Neuronal stem cell (in vitro differentiated cells): ENCODE measurements around the gene GABBR1.

Experiments used
- DNase-seq: peaks from one replicate; pipeline ENCODE4 v3.0.0-alpha.2; 2013; ENCODE audit warnings: low spot score
- H2AFZ ChIP-seq: one replicate; pipeline ENCODE4 v1.6.1; 2013; ENCODE audit warnings: mild to moderate bottlenecking, low read length, inconsistent platforms
- H2AK5ac ChIP-seq: 2 replicates; pipeline ENCODE4 v1.6.1; 2013; ENCODE audit warnings: low read depth, mild to moderate bottlenecking, inconsistent platforms, low read length, moderate library complexity, mixed read lengths
- H2BK120ac ChIP-seq: 2 replicates; pipeline ENCODE4 v1.6.1; 2013; ENCODE audit warnings: low read depth, mild to moderate bottlenecking, inconsistent platforms, low read length, moderate library complexity, mixed read lengths
- H2BK12ac ChIP-seq: one replicate; pipeline ENCODE4 v1.6.1; 2013; ENCODE audit warnings: low read length, inconsistent platforms
- H2BK15ac ChIP-seq: 2 replicates; pipeline ENCODE4 v1.6.1; 2013; ENCODE audit warnings: mild to moderate bottlenecking, low read length, inconsistent platforms, mixed read lengths
- H2BK5ac ChIP-seq: one replicate; pipeline ENCODE4 v1.6.1; 2013; ENCODE audit warnings: inconsistent platforms, mild to moderate bottlenecking, low read length, moderate library complexity
- H3K14ac ChIP-seq: one replicate; pipeline ENCODE4 v1.6.1; 2013; ENCODE audit warnings: low read length, inconsistent platforms
- H3K18ac ChIP-seq: 2 replicates; pipeline ENCODE4 v1.6.1; 2013; ENCODE audit warnings: low read length, inconsistent platforms
- H3K23ac ChIP-seq: 2 replicates; pipeline ENCODE4 v1.6.1; 2013; ENCODE audit warnings: low read depth, mild to moderate bottlenecking, mixed read lengths, low read length, inconsistent platforms; ENCODE audit not compliant: poor library complexity
- H3K27ac ChIP-seq: replicated peaks from 3 replicates; pipeline ENCODE4 v1.5.1; 2013; ENCODE audit warnings: low read length, inconsistent platforms
- H3K27me3 ChIP-seq, 3 experiments: 2 replicates each; pipeline ENCODE4 v1.6.1; 2013; ENCODE audit warnings: low read length in 3 of 3, mild to moderate bottlenecking in 2 of 3, inconsistent platforms in 1 of 3, low read depth in 1 of 3, mixed read lengths in 1 of 3, moderate library complexity in 1 of 3; ENCODE audit not compliant: control insufficient read depth in 3 of 3, insufficient read depth in 3 of 3
- H3K36me3 ChIP-seq, 2 donors: replicated peaks in 1 of 2; 2 replicates each; pipeline ENCODE4 v1.6.1; 2013; ENCODE audit warnings: low read length in 2 of 2; ENCODE audit not compliant: control insufficient read depth in 2 of 2, insufficient read depth in 2 of 2
- H3K4ac ChIP-seq: 2 replicates; pipeline ENCODE4 v1.6.1; 2013; ENCODE audit warnings: inconsistent platforms, mild to moderate bottlenecking, low read length, moderate library complexity
- H3K4me1 ChIP-seq, 2 donors: 1 replicate in 1 of 2; 2 replicates in 1 of 2; pipeline ENCODE4 v1.6.1; 2013; ENCODE audit warnings: low read length in 2 of 2, low read depth in 1 of 2; ENCODE audit not compliant: control insufficient read depth in 2 of 2, insufficient read depth in 1 of 2
- H3K4me2 ChIP-seq: one replicate; pipeline ENCODE4 v1.6.1; 2013; ENCODE audit warnings: mild to moderate bottlenecking, low read length, inconsistent platforms; ENCODE audit not compliant: insufficient read depth, poor library complexity, severe bottlenecking
- H3K4me3 ChIP-seq, 2 donors: 2 replicates each; pipeline ENCODE4 v1.5.1; 2013; ENCODE audit warnings: low read length in 2 of 2, mild to moderate bottlenecking in 2 of 2, inconsistent platforms in 1 of 2, moderate library complexity in 1 of 2
- H3K79me1 ChIP-seq: one replicate; pipeline ENCODE4 v1.6.1; 2013; ENCODE audit warnings: low read depth, mild to moderate bottlenecking, inconsistent platforms, low read length, moderate library complexity
- H3K9ac ChIP-seq: one replicate; pipeline ENCODE4 v1.6.1; 2013; ENCODE audit warnings: mild to moderate bottlenecking, low read depth, low read length, inconsistent platforms; ENCODE audit not compliant: poor library complexity
- H3K9me3 ChIP-seq, 2 donors: replicated peaks in 1 of 2; 2 replicates each; pipeline versions ENCODE3 to v1.6.1; 2013; ENCODE audit warnings: low read length in 2 of 2, mild to moderate bottlenecking in 2 of 2, inconsistent platforms in 1 of 2, low read depth in 1 of 2, mixed read lengths in 1 of 2, moderate library complexity in 1 of 2; ENCODE audit not compliant: control insufficient read depth in 2 of 2, insufficient read depth in 1 of 2
- H4K8ac ChIP-seq: one replicate; pipeline ENCODE4 v1.6.1; 2013; ENCODE audit warnings: low read depth, mild to moderate bottlenecking, inconsistent platforms, low read length, moderate library complexity
- H4K91ac ChIP-seq: one replicate; pipeline ENCODE4 v1.6.1; 2013; ENCODE audit warnings: low read length, low read depth, mild to moderate bottlenecking, inconsistent platforms; ENCODE audit not compliant: poor library complexity
- WGBS, 2 donors: extraction: QIAGEN DNeasy Blood & Tissue Kit; methylation state at CpG; one replicate each; pipeline ENCODE4 v1.1.7; 2013; ENCODE audit warnings: missing lambda C conversion rate in 2 of 2, mixed read lengths in 1 of 2; ENCODE audit not compliant: insufficient read length in 2 of 2, insufficient replicate concordance in 1 of 2; ENCODE audit errors: extremely low coverage in 2 of 2; 5-methylcytosine and 5-hydroxymethylcytosine counted together

The GABBR1 gene

DNA sequence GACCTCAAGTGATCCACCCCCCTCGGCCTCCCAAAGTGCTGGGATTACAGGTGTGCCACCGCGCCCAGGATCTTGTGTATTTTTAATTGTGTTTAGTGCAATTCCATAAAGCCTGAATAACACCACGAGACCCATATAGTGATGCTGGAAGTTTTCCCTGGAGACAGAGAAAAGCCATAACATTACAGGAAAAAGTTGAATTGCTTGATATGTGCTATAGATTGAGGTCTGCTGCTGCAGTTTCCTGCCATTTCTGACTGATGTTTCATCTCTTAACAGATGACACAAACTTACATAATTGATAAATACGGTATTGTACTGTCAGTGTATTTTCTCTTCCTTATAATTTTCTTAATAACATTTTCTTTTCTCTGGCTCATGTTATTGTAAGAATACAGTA is 66.1 kb downstream of the GABBR1 start:
- Histone ChIP-seq H3K27ac (no peak overlapping the region), H3K9ac (no peak overlapping the region), H3K4me2 (no peak overlapping the region), H4K8ac (no peak overlapping the region), H3K18ac (no peak overlapping the region), H3K9me3 (no peaks in the 10 kb centered on the region), H2BK12ac (no peak overlapping the region), H3K36me3 (no peaks in the 10 kb centered on the region), H3K27me3 (peaks cover 0 to 15% (median 0%) of the 10 kb centered on the region in 3 experiments), H2BK15ac (no peak overlapping the region), H2AFZ (no peak overlapping the region), H2AK5ac (no peak overlapping the region), H3K14ac (no peak overlapping the region), H3K23ac (no peak overlapping the region), H4K91ac (no peak overlapping the region), H3K79me1 (no peaks in the 10 kb centered on the region), H3K4ac (no peak overlapping the region), H3K4me1 (no peaks in the 10 kb centered on the region), H3K4me3 (no peak overlapping the region), H2BK5ac (no peak overlapping the region), H2BK120ac (no peak overlapping the region)
- no peak for DNase-seq
- no CpG with 5 or more reads among the region's 5 CpGs for WGBS, 2 donors

DNA sequence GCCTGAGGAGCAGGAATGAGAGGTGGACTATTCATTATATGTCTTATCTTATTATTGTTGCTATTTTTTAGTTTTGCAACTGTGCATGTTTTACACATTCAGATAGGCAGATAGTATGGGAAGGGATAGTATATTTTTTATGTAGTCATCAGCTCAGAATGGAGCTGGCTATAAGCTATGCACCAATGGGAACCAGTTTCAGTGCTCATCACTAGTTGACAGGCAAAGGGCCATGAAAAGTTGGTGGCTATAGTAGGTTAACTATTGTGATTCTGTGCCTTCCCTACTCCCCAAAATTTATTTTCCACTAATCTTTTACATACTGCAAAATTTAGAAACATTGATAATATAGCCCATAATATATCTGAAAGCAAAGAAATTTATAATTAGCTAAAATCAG is 68.1 kb downstream of the GABBR1 start:
- H3K4me1 ChIP-seq: no peaks in the 10 kb centered on the region
- no peak overlapping the region for H3K4me2 ChIP-seq
- H2BK5ac ChIP-seq: no peak overlapping the region
- H3K9me3 ChIP-seq: no peaks in the 10 kb centered on the region
- H4K91ac ChIP-seq: no peak overlapping the region
- H2BK12ac ChIP-seq: no peak overlapping the region
- H3K4me3 ChIP-seq: no peak overlapping the region
- no peaks in the 10 kb centered on the region for H3K36me3 ChIP-seq
- H3K23ac ChIP-seq: no peak overlapping the region
- H3K9ac ChIP-seq: no peak overlapping the region
- no peak overlapping the region for H2BK15ac ChIP-seq
- H4K8ac ChIP-seq: no peak overlapping the region
- H3K79me1 ChIP-seq: no peaks in the 10 kb centered on the region
- H2AK5ac ChIP-seq: no peak overlapping the region
- H3K27ac ChIP-seq: no peak overlapping the region
- no peak overlapping the region for H3K4ac ChIP-seq
- H2AFZ ChIP-seq: no peak overlapping the region
- no peak overlapping the region for H3K14ac ChIP-seq
- no peak overlapping the region for H2BK120ac ChIP-seq
- DNase-seq: no peak
- peaks cover 0 to 14% (median 0%) of the 10 kb centered on the region in 3 experiments for H3K27me3 ChIP-seq
- H3K18ac ChIP-seq: no peak overlapping the region

DNA sequence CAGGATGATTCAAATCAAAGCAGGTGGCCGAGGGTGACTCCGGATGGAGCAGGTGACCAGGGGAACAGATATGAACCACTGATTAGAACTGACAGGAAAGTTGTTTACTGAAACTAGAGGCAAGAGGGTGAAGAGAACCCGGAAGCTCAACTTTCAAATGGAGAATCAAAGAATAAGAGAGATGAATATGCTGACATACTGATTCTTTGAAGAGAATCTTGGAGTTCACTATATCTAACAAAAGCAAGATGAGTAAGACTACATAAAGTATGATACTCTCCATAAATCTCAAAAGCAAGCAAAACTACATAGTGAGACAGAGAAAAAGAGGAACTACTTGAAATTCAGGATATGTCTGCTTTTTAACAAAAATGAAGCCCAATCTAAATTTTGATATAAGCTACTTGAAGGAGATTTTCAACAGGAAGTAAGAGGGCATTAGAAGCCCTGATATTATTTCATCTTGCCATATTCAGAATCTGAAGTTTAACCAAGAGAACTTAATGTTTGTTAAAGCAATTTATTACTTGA is 69.5 kb downstream of the GABBR1 start:
- Histone ChIP-seq H4K8ac (no peak overlapping the region), H2BK120ac (no peak overlapping the region), H3K9ac (no peak overlapping the region), H2BK15ac (no peak overlapping the region), H3K36me3 (no peaks in the 10 kb centered on the region), H3K14ac (no peak overlapping the region), H3K9me3 (no peaks in the 10 kb centered on the region), H3K27ac (no peak overlapping the region), H3K4me3 (no peak overlapping the region), H3K23ac (no peak overlapping the region), H3K4me1 (peaks cover 0 to 4% of the 10 kb centered on the region in 2 donors), H3K4ac (no peak overlapping the region), H3K4me2 (no peak overlapping the region), H2AK5ac (no peak overlapping the region), H3K27me3 (peaks cover 0 to 20% (median 0%) of the 10 kb centered on the region in 3 experiments), H4K91ac (no peak overlapping the region), H2AFZ (no peak overlapping the region), H3K18ac (no peak overlapping the region), H2BK5ac (no peak overlapping the region), H2BK12ac (no peak overlapping the region), H3K79me1 (no peaks in the 10 kb centered on the region)
- WGBS, 2 donors: no CpG with 5 or more reads among the region's 3 CpGs
- DNase-seq: no peak

DNA sequence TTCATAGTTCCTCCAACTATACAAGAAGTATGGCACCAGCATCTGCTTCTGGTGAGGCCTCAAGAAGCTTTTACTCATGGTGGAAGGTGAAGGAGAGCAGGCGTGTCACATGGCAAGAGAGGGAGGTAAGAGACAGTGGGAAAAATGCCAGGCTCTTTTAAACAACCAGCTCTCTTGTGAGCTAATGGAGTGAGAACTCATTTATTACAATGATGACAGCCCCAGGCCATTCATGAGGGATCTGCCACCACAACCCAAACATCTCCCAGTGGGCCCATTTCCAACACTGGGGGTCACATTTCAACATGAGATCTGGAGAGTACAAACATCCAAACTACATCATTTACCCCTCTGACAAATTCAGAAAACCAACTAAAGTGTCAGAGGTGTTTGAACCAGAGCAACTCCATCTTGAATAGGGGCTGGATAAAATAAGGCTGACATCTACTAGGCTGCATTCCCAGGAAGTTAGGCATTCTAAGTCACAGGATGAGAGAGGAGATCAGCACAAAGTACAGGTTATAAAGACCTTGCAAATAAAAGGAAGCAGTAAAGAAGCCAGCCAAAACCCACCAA is 71.3 kb downstream of the GABBR1 start:
- no CpG with 5 or more reads among the region's 1 CpG for WGBS, 2 donors
- no peaks in the 10 kb centered on the region for H3K79me1 ChIP-seq
- no peaks in the 10 kb centered on the region for H3K9me3 ChIP-seq
- H3K36me3 ChIP-seq: no peaks in the 10 kb centered on the region
- peaks cover 0 to 4% of the 10 kb centered on the region in 2 donors for H3K4me1 ChIP-seq
- no peak overlapping the region for H2AK5ac ChIP-seq
- no peak overlapping the region for H3K4ac ChIP-seq
- no peak overlapping the region for H3K14ac ChIP-seq
- DNase-seq: no peak
- H2BK12ac ChIP-seq: no peak overlapping the region
- H2BK5ac ChIP-seq: no peak overlapping the region
- H2BK15ac ChIP-seq: no peak overlapping the region
- H3K27me3 ChIP-seq: peaks cover 0 to 37% (median 0%) of the 10 kb centered on the region in 3 experiments
- no peak overlapping the region for H2AFZ ChIP-seq
- no peak overlapping the region for H4K8ac ChIP-seq
- no peak overlapping the region for H2BK120ac ChIP-seq
- H3K9ac ChIP-seq: no peak overlapping the region
- no peak overlapping the region for H3K4me2 ChIP-seq
- no peak overlapping the region for H4K91ac ChIP-seq
- H3K27ac ChIP-seq: no peak overlapping the region
- H3K18ac ChIP-seq: no peak overlapping the region
- no peak overlapping the region for H3K23ac ChIP-seq
- no peak overlapping the region for H3K4me3 ChIP-seq
